Non-pigmented ciliary epithelial cell (primary cell): ENCODE data around the gene DAAM2.

ENCODE experiments used
- DNase-seq: peaks from one replicate; pipeline ENCODE4 v3.0.0-alpha.2; 2010; ENCODE audit warnings: low read depth

Gene DAAM2

GRCh38 chr6:39932386-39932910 lies 140.3 kb downstream of the DAAM2 start:
- no peak for DNase-seq

- DNase-seq: no peak
These were observed 141.5 kb downstream of the DAAM2 start for GRCh38 chr6:39933669-39934130.

GRCh38 chr6:39934131-39934757 lies 142.1 kb downstream of the DAAM2 start, which contains the start of gene MOCS1:
Gene MOCS1 (minus strand): TSS chr6:39934462. CDS start chr6:39934417, 45 bp downstream.
- DNase-seq: no peak

- no peak for DNase-seq
These were observed 143.1 kb downstream of the DAAM2 start for GRCh38 chr6:39935241-39935640.

GRCh38 chr6:39936857-39937256 lies 144.7 kb downstream of the DAAM2 start:
- no peak for DNase-seq

- DNase-seq: no peak
These were observed 145.6 kb downstream of the DAAM2 start for GRCh38 chr6:39937686-39938333.

- no peak for DNase-seq
These were observed 146.8 kb downstream of the DAAM2 start for GRCh38 chr6:39938773-39939654.

- no peak for DNase-seq
These were observed 149.0 kb downstream of the DAAM2 start for GRCh38 chr6:39941138-39941537.

- no peak for DNase-seq
These were observed 149.6 kb downstream of the DAAM2 start for GRCh38 chr6:39941820-39942219.

- DNase-seq: no peak
These were observed 150.9 kb downstream of the DAAM2 start for GRCh38 chr6:39942903-39943580.

- no peak for DNase-seq
These were observed 153.4 kb downstream of the DAAM2 start for GRCh38 chr6:39945626-39946025.

- no peak for DNase-seq
These were observed 155.5 kb downstream of the DAAM2 start for GRCh38 chr6:39947611-39948068.

- no peak for DNase-seq
These were observed 156.1 kb downstream of the DAAM2 start for GRCh38 chr6:39948199-39948791.

- DNase-seq: no peak
These were observed 158.0 kb downstream of the DAAM2 start for GRCh38 chr6:39950125-39950720.

- no peak for DNase-seq
These were observed 159.0 kb downstream of the DAAM2 start for GRCh38 chr6:39951191-39951590.

- no peak for DNase-seq
These were observed 159.5 kb downstream of the DAAM2 start for GRCh38 chr6:39951716-39952115.

GRCh38 chr6:39952167-39952566 lies 160.0 kb downstream of the DAAM2 start:
- DNase-seq: no peak

GRCh38 chr6:39953076-39953618 lies 161.0 kb downstream of the DAAM2 start:
- DNase-seq: no peak
